Muscle layer of colon (tissue), 2 donors: ENCODE measurements around the gene C19orf81.

ENCODE experiments used
- H3K27ac ChIP-seq: one replicate; pipeline ENCODE4 v1.7.0; 2013; ENCODE audit warnings: low read depth, mild to moderate bottlenecking, low read length, moderate library complexity
- H3K27me3 ChIP-seq, 2 donors: one replicate each; pipeline ENCODE4 v1.7.0; 2013; ENCODE audit warnings: low read length in 2 of 2, mild to moderate bottlenecking in 2 of 2; ENCODE audit not compliant: insufficient read depth in 2 of 2, control insufficient read depth in 1 of 2
- H3K36me3 ChIP-seq: one replicate; pipeline ENCODE4 v1.7.0; 2013; ENCODE audit warnings: mild to moderate bottlenecking, low read length; ENCODE audit not compliant: insufficient read depth
- H3K4me1 ChIP-seq: one replicate; pipeline ENCODE4 v1.7.0; 2013; ENCODE audit warnings: mild to moderate bottlenecking, low read length; ENCODE audit not compliant: insufficient read depth
- H3K4me3 ChIP-seq, 2 donors: one replicate each; pipeline ENCODE4 v1.7.0; 2013; ENCODE audit warnings: low read length in 2 of 2, low read depth in 1 of 2, mild to moderate bottlenecking in 1 of 2, moderate library complexity in 1 of 2
- H3K9ac ChIP-seq: one replicate; pipeline ENCODE4 v1.7.0; 2013; ENCODE audit warnings: low read length
- H3K9me3 ChIP-seq: one replicate; pipeline ENCODE4 v1.7.0; 2013; ENCODE audit warnings: mild to moderate bottlenecking, low read length
- donor health status: abdominal sarcoma.
- donor health status: Adenocarcinoma of cecum.

The C19orf81 gene

GRCh38 chr19:50705422-50706019, 56.3 kb downstream of the C19orf81 start:
- Histone ChIP-seq H3K27ac (no peak overlapping the region), H3K36me3 (no peaks in the 10 kb centered on the region), H3K9ac (no peak overlapping the region), H3K9me3 (no peaks in the 10 kb centered on the region), H3K4me1 (no peaks in the 10 kb centered on the region), H3K4me3 (no peak overlapping the region), H3K27me3 (peaks cover 0 to 29% of the 10 kb centered on the region in 2 donors)

- Histone ChIP-seq H3K27me3 (peaks cover 0 to 37% of the 10 kb centered on the region in 2 donors), H3K36me3 (no peaks in the 10 kb centered on the region), H3K9ac (no peak overlapping the region), H3K4me3 (no peak overlapping the region), H3K27ac (no peak overlapping the region), H3K9me3 (no peaks in the 10 kb centered on the region), H3K4me1 (no peaks in the 10 kb centered on the region)
Observed at GRCh38 chr19:50706387-50706786, 57.1 kb downstream of the C19orf81 start.

GRCh38 chr19:50708179-50708879, 59.1 kb downstream of the C19orf81 start:
- Histone ChIP-seq H3K4me3 (no peak overlapping the region), H3K36me3 (no peaks in the 10 kb centered on the region), H3K27ac (no peak overlapping the region), H3K27me3 (peaks cover 0 to 31% of the 10 kb centered on the region in 2 donors), H3K9ac (no peak overlapping the region), H3K4me1 (no peaks in the 10 kb centered on the region), H3K9me3 (no peaks in the 10 kb centered on the region)
